Esophagus (tissue), 2 donors: ENCODE measurements around the gene RIPK1. TPM values are rescaled to one million over a fixed set of nuclear protein-coding genes. Genes with fewer than 3 reads are reported as not detected.
A peak's percentile ranks its signal among the peaks of the same experiment; 100 is the strongest.
"Not testable (repeated sequence)": the region's sequence is repeated elsewhere in the genome, so short reads cannot be mapped to it uniquely, and the experiment has no call there.

Experiments used
- H3K27ac ChIP-seq, 2 donors: one replicate each; pipeline ENCODE4 v1.5.1; 2013; ENCODE audit warnings: low read depth in 2 of 2, mild to moderate bottlenecking in 2 of 2, inconsistent platforms in 1 of 2, low read length in 1 of 2, moderate library complexity in 1 of 2
- H3K27me3 ChIP-seq, 2 donors: one replicate each; pipeline ENCODE4 v1.6.1; 2013; ENCODE audit warnings: low read length in 2 of 2, control low read depth in 1 of 2, mild to moderate bottlenecking in 1 of 2; ENCODE audit not compliant: insufficient read depth in 2 of 2, control insufficient read depth in 1 of 2
- H3K36me3 ChIP-seq, 2 donors: one replicate each; pipeline ENCODE4 v1.6.1; 2013; ENCODE audit warnings: low read length in 1 of 2; ENCODE audit not compliant: control insufficient read depth in 2 of 2, insufficient read depth in 2 of 2
- H3K4me1 ChIP-seq, 2 donors: one replicate each; pipeline ENCODE4 v1.6.1; 2013; ENCODE audit warnings: low read length in 1 of 2; ENCODE audit not compliant: control insufficient read depth in 2 of 2, insufficient read depth in 2 of 2
- H3K4me3 ChIP-seq, 2 donors: one replicate each; pipeline ENCODE4 v1.5.1; 2013; ENCODE audit warnings: low read length in 2 of 2, mild to moderate bottlenecking in 2 of 2, low read depth in 1 of 2, moderate library complexity in 1 of 2
- H3K9me3 ChIP-seq, 2 donors: one replicate each; pipeline ENCODE4 v1.6.1; 2013; ENCODE audit warnings: mild to moderate bottlenecking in 2 of 2, low read depth in 1 of 2, low read length in 1 of 2, moderate library complexity in 1 of 2; ENCODE audit not compliant: control insufficient read depth in 2 of 2, insufficient read depth in 1 of 2
- WGBS, 2 donors: extraction: QIAGEN DNeasy Blood & Tissue Kit; methylation state at CpG; one replicate each; pipeline ENCODE4 v1.1.7; 2013; 5-methylcytosine and 5-hydroxymethylcytosine counted together
- polyA plus RNA-seq, 2 donors: library from polyadenylated mRNA; stranded (reverse); fragments of 200-250 nt; gene quantifications; one replicate each; pipeline ENCODE4 v1.2.3, GENCODE V29; 2013
- donor health status: healthy with polysubstance abuse.
- donor health status: Bipolar disorder and iron deficiency.

The RIPK1 gene
- polyA plus RNA-seq, 2 donors: 11.1 to 13.3 TPM

DNA sequence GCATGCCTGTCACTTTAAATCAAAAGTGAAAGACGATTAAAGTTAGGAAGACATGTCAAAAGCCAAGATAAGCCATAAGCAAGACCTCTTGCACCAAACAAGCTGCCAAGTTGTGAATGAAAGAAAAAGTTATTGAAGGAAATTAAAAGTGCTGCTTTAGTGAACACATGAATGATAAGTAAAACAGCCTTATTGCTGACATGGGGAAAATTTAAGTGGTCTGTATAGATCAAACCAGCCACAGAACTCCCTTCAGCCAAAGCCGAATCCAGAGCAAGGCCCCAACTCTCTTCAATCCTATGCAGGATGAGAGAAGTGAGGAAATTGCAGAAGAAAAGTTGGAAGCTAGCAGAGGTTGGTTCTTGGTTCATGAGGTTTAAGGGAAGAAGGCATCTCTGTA, 9.3 kb upstream of the RIPK1 start:
- Histone ChIP-seq H3K36me3 (no peaks in the 10 kb centered on the region), H3K27ac (no peak overlapping the region), H3K27me3 (no peaks in the 10 kb centered on the region), H3K4me1 (no peaks in the 10 kb centered on the region), H3K9me3 (no peaks in the 10 kb centered on the region), H3K4me3 (no peak overlapping the region)
- 57 to 60% methylated on average over 2 of the region's 2 CpGs for WGBS, 2 donors

DNA sequence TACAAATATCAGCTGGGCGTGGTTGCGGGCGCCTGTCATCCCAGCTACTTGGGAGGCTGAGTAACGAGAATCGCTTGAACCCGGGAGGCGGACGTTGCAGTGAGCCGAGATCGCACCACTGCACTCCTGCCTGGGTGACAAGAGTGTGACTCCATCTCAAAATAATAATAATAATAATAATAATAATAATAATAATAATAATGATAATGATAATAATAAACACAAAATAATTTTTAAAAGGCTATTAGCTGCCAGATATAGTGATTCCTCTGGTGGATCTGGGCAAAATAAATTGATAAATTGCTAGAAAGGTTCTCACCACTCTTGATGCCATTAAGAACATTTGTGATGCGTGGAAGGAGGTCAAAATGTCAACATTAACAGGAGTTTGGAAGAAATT, 8.2 kb upstream of the RIPK1 start:
- not testable (repeated sequence) for H3K27me3 ChIP-seq, H3K9me3 ChIP-seq, H3K4me1 ChIP-seq, H3K4me3 ChIP-seq, H3K27ac ChIP-seq, H3K36me3 ChIP-seq
- 95 to 98% methylated on average over 11 of the region's 11 CpGs for WGBS, 2 donors

DNA sequence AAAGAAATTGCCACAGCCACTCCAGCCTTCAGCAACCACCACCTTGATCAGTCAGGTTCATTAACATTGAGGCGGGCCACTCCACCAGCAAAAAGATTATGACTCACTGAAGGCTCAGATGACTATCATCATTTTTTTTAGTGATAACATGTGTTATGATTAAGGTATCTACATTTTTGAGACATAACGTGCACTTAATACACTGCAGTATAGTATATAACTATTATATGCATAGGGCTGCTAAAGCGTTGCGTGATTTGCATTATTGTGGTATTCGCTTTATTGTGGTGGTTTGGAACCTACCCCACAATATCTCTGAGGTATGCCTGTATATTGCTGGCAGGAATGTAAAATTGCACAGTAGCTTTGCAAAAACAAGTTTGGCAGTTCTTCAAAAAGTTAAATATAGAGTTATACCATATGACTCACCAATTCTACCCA, 6.8 kb upstream of the RIPK1 start:
- no peaks in the 10 kb centered on the region for H3K9me3 ChIP-seq
- H3K4me1 ChIP-seq: no peaks in the 10 kb centered on the region

DNA sequence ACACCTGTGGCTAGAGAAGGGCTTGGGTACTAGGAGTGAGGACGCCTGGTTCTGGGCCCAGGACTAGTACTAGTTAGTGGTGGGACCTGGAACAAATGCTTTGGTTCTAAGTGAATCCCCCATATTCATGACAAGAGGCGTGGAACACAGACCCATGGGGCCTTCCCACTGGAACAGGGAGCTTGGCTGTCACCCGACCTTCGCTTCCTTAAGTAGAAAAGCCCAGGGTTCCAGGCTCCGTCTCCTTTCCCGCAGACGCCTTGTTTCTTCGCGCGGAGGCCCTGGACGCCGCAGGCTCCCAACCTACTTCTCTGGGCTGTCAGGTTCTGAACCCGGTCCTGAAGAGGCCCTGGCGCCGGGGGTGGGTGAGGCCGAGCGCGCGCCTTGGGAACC, 5.0 kb upstream of the RIPK1 start:
- not testable (repeated sequence) for H3K9me3 ChIP-seq, H3K27me3 ChIP-seq, H3K36me3 ChIP-seq, H3K4me1 ChIP-seq
- Histone ChIP-seq H3K27ac (peak overlapping the region; percentile 96 to 98), H3K4me3 (peak overlapping the region; percentile 89 to 93)
- 0 to 1% methylated on average over 9 to 17 of the region's 19 CpGs for WGBS, 2 donors

More for the DNA sequence above, 6.8 kb upstream of the RIPK1 start:
- no peak overlapping the region for H3K4me3 ChIP-seq
- no peak overlapping the region for H3K27ac ChIP-seq
- H3K36me3 ChIP-seq: no peaks in the 10 kb centered on the region
- H3K27me3 ChIP-seq: no peaks in the 10 kb centered on the region
- WGBS, 2 donors: 77 to 85% methylated on average over 5 of the region's 5 CpGs

DNA sequence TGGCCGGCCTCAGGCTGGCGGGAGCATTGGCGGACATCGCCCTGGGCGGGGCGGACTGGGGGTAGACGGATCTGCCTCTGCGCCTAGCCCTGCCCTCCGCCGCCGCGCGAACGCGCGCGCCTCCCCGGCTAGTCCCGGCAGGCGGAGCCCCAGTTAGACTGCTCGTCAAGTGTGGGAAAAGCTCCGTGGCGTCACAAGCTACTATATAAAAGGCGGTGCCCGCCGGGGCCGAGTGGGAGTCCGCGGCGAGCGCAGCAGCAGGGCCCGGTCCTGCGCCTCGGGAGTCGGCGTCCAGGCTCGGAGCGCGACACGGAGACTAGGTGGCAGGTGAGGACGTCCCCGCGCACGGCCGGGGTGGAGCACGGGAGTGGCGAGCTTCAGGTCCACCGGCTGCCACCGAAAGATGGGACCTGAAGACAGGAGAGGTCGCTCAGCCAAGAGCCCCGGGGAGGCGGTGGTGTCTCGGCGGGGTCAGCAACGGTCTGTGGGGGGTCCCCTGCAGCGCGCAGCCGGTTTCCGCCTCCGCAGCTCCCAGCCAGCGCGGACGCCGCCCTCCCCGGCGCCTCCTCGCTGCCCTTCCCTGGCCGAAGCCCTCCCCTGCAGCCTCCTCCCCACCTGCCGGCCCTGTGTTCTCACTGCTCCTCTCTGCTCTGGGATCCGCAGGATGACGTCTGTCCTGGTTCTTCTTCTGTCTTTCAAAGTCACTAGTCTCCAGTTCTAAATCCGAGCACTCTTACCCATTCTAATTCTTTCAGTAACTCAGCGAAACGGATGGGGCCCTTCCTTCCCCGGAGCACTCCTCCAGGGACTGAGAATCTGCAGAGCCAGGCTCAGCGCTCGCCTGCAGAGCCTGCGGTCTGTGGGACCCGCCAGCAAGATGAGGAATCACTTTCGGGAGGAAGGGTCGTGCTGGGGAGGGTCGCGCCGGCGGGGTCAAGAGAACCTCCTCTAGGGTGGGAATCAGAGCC, 4.3 kb upstream of the RIPK1 start:
- H3K27ac ChIP-seq: peak overlapping the region; percentile 96 to 98
- WGBS, 2 donors: 1% methylated on average over 62 to 85 of the region's 85 CpGs
- peak overlapping the region; percentile 89 to 93 for H3K4me3 ChIP-seq
- no peaks in the 10 kb centered on the region for H3K27me3 ChIP-seq
- H3K4me1 ChIP-seq: no peaks in the 10 kb centered on the region
- no peaks in the 10 kb centered on the region for H3K9me3 ChIP-seq
- no peaks in the 10 kb centered on the region for H3K36me3 ChIP-seq

DNA sequence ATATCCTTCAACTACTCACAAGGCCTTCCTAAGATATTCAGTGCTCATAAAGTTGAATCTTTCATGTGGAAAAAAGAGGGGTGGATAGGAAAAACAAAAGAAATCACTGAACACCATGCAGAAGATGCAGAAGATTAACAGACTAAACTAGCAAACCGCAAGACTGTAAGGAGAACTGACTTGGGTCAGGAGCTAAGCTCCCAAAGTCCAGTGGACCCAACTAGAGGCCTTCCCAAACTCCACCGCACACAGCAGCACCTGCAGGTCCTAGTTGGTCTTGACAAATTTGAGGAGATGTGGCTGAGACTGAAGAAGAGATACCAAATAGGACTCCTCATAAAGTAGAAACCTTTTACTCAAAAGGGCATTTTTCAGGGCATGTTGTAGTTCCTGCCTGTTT, 3.3 kb downstream of the RIPK1 start:
- Histone ChIP-seq H3K27ac (no peak overlapping the region), H3K9me3 (no peaks in the 10 kb centered on the region), H3K4me1 (no peaks in the 10 kb centered on the region), H3K36me3 (peaks cover 0 to 4% of the 10 kb centered on the region in 2 donors), H3K4me3 (no peak overlapping the region), H3K27me3 (no peaks in the 10 kb centered on the region)
- 87% methylated on average over 2 of the region's 2 CpGs for WGBS, 2 donors

DNA sequence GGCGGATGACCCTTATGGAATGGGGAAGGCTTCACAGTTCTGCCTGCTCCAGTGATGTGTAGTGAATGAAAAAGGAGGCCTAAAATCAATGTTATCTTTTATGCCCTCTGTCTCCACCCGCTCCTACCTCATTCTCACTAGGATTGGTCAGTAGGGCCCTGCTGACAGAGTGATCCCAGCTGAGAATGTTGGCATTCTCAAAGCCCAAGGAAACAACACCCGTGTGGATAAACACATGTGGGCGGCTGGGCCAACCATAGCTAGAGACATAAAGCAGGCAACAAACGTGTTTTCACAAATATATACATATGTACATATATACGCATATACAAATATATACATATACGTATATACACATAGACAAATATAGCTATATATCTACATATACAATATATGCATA, 4.5 kb downstream of the RIPK1 start:
- H3K27ac ChIP-seq: no peak overlapping the region
- WGBS, 2 donors: 81 to 82% methylated on average over 7 of the region's 7 CpGs
- no peaks in the 10 kb centered on the region for H3K27me3 ChIP-seq
- no peaks in the 10 kb centered on the region for H3K4me1 ChIP-seq
- H3K36me3 ChIP-seq: peaks cover 0 to 9% of the 10 kb centered on the region in 2 donors
- no peaks in the 10 kb centered on the region for H3K9me3 ChIP-seq
- H3K4me3 ChIP-seq: no peak overlapping the region

DNA sequence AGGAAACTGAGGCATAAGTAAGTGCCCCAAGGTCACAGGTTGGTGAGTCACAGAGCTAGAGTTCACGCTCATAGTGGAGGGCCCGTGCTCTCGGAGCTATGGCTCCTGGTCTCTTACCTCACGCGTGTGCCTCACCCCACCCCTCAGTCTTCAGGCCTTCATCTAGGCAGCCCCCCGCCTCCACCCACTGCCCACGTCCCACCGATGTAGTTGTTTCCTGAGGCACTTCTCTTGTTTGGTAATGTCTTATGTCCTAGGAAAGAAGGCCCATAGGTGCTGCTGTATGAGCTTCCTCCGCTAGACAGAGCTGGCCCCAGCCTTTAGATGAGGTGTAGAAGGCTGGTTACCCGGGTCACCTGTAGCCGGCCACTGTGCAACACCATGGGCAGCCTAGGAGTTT, 5.1 kb downstream of the RIPK1 start:
- H3K27ac ChIP-seq: no peak overlapping the region
- no peaks in the 10 kb centered on the region for H3K27me3 ChIP-seq
- no peaks in the 10 kb centered on the region for H3K4me1 ChIP-seq

DNA sequence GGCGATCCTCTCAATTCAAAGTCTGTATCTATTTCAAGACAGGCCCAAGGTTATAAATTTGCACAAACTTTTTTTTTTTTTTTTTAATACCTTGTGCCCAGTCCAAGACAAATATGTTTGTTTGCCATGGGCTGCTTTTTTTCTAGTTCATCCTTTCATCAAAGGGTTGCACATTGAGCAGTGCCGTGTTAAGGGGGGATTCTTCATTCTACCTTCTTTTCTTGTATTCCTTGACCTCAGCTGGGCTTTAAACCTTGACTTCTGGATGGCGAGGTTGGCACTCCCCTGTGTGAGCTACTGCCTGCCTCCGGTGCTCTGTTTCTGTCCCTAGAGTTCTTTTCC, 7.4 kb downstream of the RIPK1 start:
- WGBS, 2 donors: 46 to 54% methylated on average over 4 of the region's 4 CpGs
- Histone ChIP-seq H3K36me3 (peaks cover 0 to 22% of the 10 kb centered on the region in 2 donors), H3K4me3 (no peak overlapping the region), H3K27me3 (no peaks in the 10 kb centered on the region), H3K4me1 (no peaks in the 10 kb centered on the region), H3K27ac (peak overlapping the region in 1 of 2 donors; percentile 15), H3K9me3 (no peaks in the 10 kb centered on the region)

More for the DNA sequence above, 5.1 kb downstream of the RIPK1 start:
- Histone ChIP-seq H3K9me3 (no peaks in the 10 kb centered on the region), H3K4me3 (no peak overlapping the region), H3K36me3 (peaks cover 0 to 14% of the 10 kb centered on the region in 2 donors)
- WGBS, 2 donors: 87 to 91% methylated on average over 11 of the region's 11 CpGs

DNA sequence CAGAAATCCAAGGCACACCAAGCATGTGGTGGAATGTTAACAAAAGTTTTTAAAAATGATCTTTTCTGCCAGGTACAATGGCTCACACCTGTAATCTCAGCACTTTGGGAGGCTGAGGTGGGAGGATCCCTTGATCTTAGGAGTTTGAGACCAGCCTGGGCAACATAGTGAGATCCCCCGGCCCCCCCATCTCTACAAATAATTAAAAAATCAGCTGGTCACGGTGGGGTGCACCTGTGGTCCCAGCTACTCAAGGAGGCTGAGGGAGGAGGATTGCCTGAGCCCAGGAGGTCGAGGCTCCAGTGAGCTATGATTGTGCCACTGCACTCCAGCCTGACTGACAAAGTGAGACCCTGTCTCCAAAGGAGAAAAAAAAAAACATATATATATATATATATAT, 8.0 kb downstream of the RIPK1 start:
- H3K36me3 ChIP-seq: peaks cover 0 to 25% of the 10 kb centered on the region in 2 donors
- no peak overlapping the region for H3K27ac ChIP-seq
- no peaks in the 10 kb centered on the region for H3K27me3 ChIP-seq
- no peaks in the 10 kb centered on the region for H3K9me3 ChIP-seq
- 90 to 95% methylated on average over 3 of the region's 3 CpGs for WGBS, 2 donors
- no peak overlapping the region for H3K4me3 ChIP-seq
- no peaks in the 10 kb centered on the region for H3K4me1 ChIP-seq
